H9 (cell line): ENCODE data around the gene SPATA6. TPM values are rescaled to one million over a fixed set of nuclear protein-coding genes. Genes with fewer than 3 reads are reported as not detected.

Experiments
- DNase-seq: peaks from one replicate; pipeline ENCODE4 v3.0.0-alpha.2; 2017
- H2AFZ ChIP-seq: one replicate; pipeline ENCODE4 v1.6.1; 2013; ENCODE audit warnings: mild to moderate bottlenecking, low read length, control low read depth, moderate library complexity
- H2AK5ac ChIP-seq: 2 replicates; pipeline ENCODE4 v1.6.1; 2013; ENCODE audit warnings: low read length, control low read depth, mixed read lengths; ENCODE audit not compliant: insufficient read length
- H2BK120ac ChIP-seq: one replicate; pipeline ENCODE4 v1.6.1; 2013; ENCODE audit warnings: low read depth, mild to moderate bottlenecking, low read length, control low read depth, inconsistent platforms; ENCODE audit not compliant: poor library complexity, severe bottlenecking
- H2BK12ac ChIP-seq: 2 replicates; pipeline ENCODE4 v1.6.1; 2013; ENCODE audit warnings: low read length, control low read depth, mixed read lengths, low read depth; ENCODE audit not compliant: insufficient read length
- H2BK15ac ChIP-seq: 2 replicates; pipeline ENCODE4 v1.6.1; 2013; ENCODE audit warnings: low read depth, low read length, control low read depth
- H2BK20ac ChIP-seq: one replicate; pipeline ENCODE4 v1.6.1; 2013; ENCODE audit warnings: low read depth, mild to moderate bottlenecking, low read length, control low read depth, inconsistent platforms; ENCODE audit not compliant: poor library complexity, severe bottlenecking
- H2BK5ac ChIP-seq: 2 replicates; pipeline ENCODE4 v1.6.1; 2013; ENCODE audit warnings: low read length, control low read depth, mixed read lengths; ENCODE audit not compliant: insufficient read length
- H3K14ac ChIP-seq: 2 replicates; pipeline ENCODE4 v1.6.1; 2013; ENCODE audit warnings: low read length, control low read depth; ENCODE audit not compliant: insufficient read depth
- H3K18ac ChIP-seq: 2 replicates; pipeline ENCODE4 v1.6.1; 2013; ENCODE audit warnings: low read depth, mild to moderate bottlenecking, mixed read lengths, low read length, control low read depth; ENCODE audit not compliant: insufficient read length
- H3K23ac ChIP-seq: 2 replicates; pipeline ENCODE4 v1.6.1; 2013; ENCODE audit warnings: low read length, control low read depth, mixed read lengths, low read depth; ENCODE audit not compliant: insufficient read length
- H3K23me2 ChIP-seq: 2 replicates; pipeline ENCODE4 v1.6.1; 2013; ENCODE audit warnings: low read depth, mild to moderate bottlenecking, mixed read lengths, low read length, control low read depth; ENCODE audit not compliant: insufficient read length, poor library complexity, severe bottlenecking
- H3K27ac ChIP-seq: 2 replicates; pipeline ENCODE4 v1.5.1; 2013; ENCODE audit warnings: low read length, control low read depth, mixed read lengths, low read depth; ENCODE audit not compliant: insufficient read length
- H3K27me3 ChIP-seq: 2 replicates; pipeline ENCODE4 v1.6.1; 2013; ENCODE audit warnings: low read length, control low read depth, inconsistent platforms; ENCODE audit not compliant: insufficient read depth
- H3K4ac ChIP-seq: 2 replicates; pipeline ENCODE4 v1.6.1; 2013; ENCODE audit warnings: low read depth, mild to moderate bottlenecking, control low read depth, inconsistent platforms, low read length, moderate library complexity
- H3K4me1 ChIP-seq: 2 replicates; pipeline ENCODE4 v1.6.1; 2013; ENCODE audit warnings: low read length, control low read depth, inconsistent platforms; ENCODE audit not compliant: insufficient read depth
- H3K4me2 ChIP-seq: 2 replicates; pipeline ENCODE4 v1.6.1; 2013; ENCODE audit warnings: low read length, control low read depth, mixed read lengths; ENCODE audit not compliant: insufficient read length, insufficient read depth
- H3K56ac ChIP-seq: 2 replicates; pipeline ENCODE4 v1.6.1; 2013; ENCODE audit warnings: low read depth, mild to moderate bottlenecking, mixed read lengths, low read length, control low read depth; ENCODE audit not compliant: insufficient read length
- H3K79me1 ChIP-seq: 2 replicates; pipeline ENCODE4 v1.6.1; 2013; ENCODE audit warnings: low read depth, mild to moderate bottlenecking, moderate library complexity, low read length, control low read depth, inconsistent platforms; ENCODE audit not compliant: insufficient read depth, poor library complexity, severe bottlenecking
- H3K79me2 ChIP-seq: 2 replicates; pipeline ENCODE4 v1.6.1; 2013; ENCODE audit warnings: low read length, control low read depth, inconsistent platforms; ENCODE audit not compliant: insufficient read depth
- H3K9ac ChIP-seq: 2 replicates; pipeline ENCODE4 v1.6.1; 2013; ENCODE audit warnings: low read length, control low read depth, mixed read lengths; ENCODE audit not compliant: insufficient read length; ENCODE audit errors: extremely low read depth
- H3K9me3 ChIP-seq: one replicate; pipeline ENCODE4 v1.6.1; 2013; ENCODE audit warnings: low read depth, low read length, inconsistent platforms; ENCODE audit not compliant: control insufficient read depth
- H3T11ph ChIP-seq: one replicate; pipeline ENCODE4 v1.6.1; 2013; ENCODE audit warnings: mild to moderate bottlenecking, low read length, control low read depth, inconsistent platforms
- H4K20me1 ChIP-seq: one replicate; pipeline ENCODE4 v1.6.1; 2013; ENCODE audit not compliant: control insufficient read depth, insufficient read length, insufficient read depth
- H4K5ac ChIP-seq: 2 replicates; pipeline ENCODE4 v1.6.1; 2013; ENCODE audit warnings: low read depth, mild to moderate bottlenecking, mixed read lengths, low read length, control low read depth; ENCODE audit not compliant: insufficient read length
- H4K8ac ChIP-seq: replicated peaks from 2 replicates; pipeline ENCODE4 v1.6.1; 2013; ENCODE audit warnings: low read length, control low read depth, mixed read lengths, low read depth; ENCODE audit not compliant: insufficient read length
- H4K91ac ChIP-seq: 2 replicates; pipeline ENCODE4 v1.6.1; 2013; ENCODE audit warnings: low read depth, mild to moderate bottlenecking, moderate library complexity, mixed read lengths, low read length, control low read depth; ENCODE audit not compliant: insufficient read length
- H3K27ac Mint-ChIP-seq, 3 experiments: 2 replicates in 2 of 3; 3 replicates in 1 of 3; pipeline ENCODE4 v1.8.0; 2020 to 2021; ENCODE audit warnings: mixed read lengths in 3 of 3, mild to moderate bottlenecking in 1 of 3, moderate library complexity in 1 of 3
- H3K27me3 Mint-ChIP-seq: 2 replicates; pipeline ENCODE4 v1.8.0; 2021; ENCODE audit warnings: low read depth, mild to moderate bottlenecking, moderate library complexity, mixed read lengths
- H3K36me3 Mint-ChIP-seq, 3 experiments: 2 replicates in 2 of 3; 3 replicates in 1 of 3; pipeline ENCODE4 v1.8.0; 2020 to 2021; ENCODE audit warnings: low read depth in 3 of 3, mixed read lengths in 3 of 3; ENCODE audit not compliant: insufficient read depth in 1 of 3
- H3K4me1 Mint-ChIP-seq, 2 experiments: 2 replicates each; pipeline ENCODE4 v1.8.0; 2020; ENCODE audit warnings: mixed read lengths in 2 of 2
- H3K4me3 Mint-ChIP-seq, 2 experiments: 2 replicates in 1 of 2; 3 replicates in 1 of 2; pipeline ENCODE4 v1.8.0; 2020 to 2021; ENCODE audit warnings: mild to moderate bottlenecking in 2 of 2, mixed read lengths in 2 of 2, moderate library complexity in 1 of 2
- H3K9me3 Mint-ChIP-seq, 2 experiments: 2 replicates in 1 of 2; 3 replicates in 1 of 2; pipeline ENCODE4 v1.8.0; 2020; ENCODE audit warnings: mild to moderate bottlenecking in 2 of 2, mixed read lengths in 2 of 2, moderate library complexity in 1 of 2
- CTCF ChIP-seq: fragments of 200-600 bp; sonication (generic); conservative IDR thresholded peaks from 3 replicates; pipeline ENCODE4 v1.8.0; 2021; ENCODE audit warnings: antibody characterized with exemption, mild to moderate bottlenecking
- WGBS: extraction: QIAGEN DNeasy Blood & Tissue Kit; methylation state at CpG from one replicate; pipeline ENCODE4 v1.1.7; 2013; ENCODE audit warnings: missing lambda C conversion rate, low lambda C conversion rate, mixed read lengths; ENCODE audit not compliant: insufficient read length; ENCODE audit errors: extremely low coverage; 5-methylcytosine and 5-hydroxymethylcytosine counted together
- total RNA-seq: library from RNA; stranded (reverse); gene quantifications from 2 replicates; pipeline ENCODE4 v1.2.1, GENCODE V29; 2021

SPATA6 gene
- total RNA-seq, 1 experiment from 2014 or later: 8.0 TPM

- H3K36me3 Mint-ChIP-seq: peaks cover 2 to 4% (median 4%) of the 10 kb centered on the region in 3 experiments; a peak in 4 of 7 replicates
Measured at GRCh38 chr1:48470481-48470855, 1.5 kb downstream of the SPATA6 start.

More at GRCh38 chr1:48470481-48470855, 1.5 kb downstream of the SPATA6 start:
- Mint-ChIP-seq H3K9me3 (peaks cover 6 to 8% of the 10 kb centered on the region in 2 experiments; a peak in 4 of 5 replicates), H3K27me3 (no peaks in the 10 kb centered on the region; the same call in 1 of the 2 replicates), H3K27ac (peak overlapping the region in 1 of 3 experiments; percentile 2; a peak in 3 of 7 replicates), H3K4me3 (peak overlapping the region; percentile 90 to 93), H3K4me1 (peaks cover 28 to 47% of the 10 kb centered on the region in 2 experiments)
- no peaks in the 10 kb centered on the region for H3K9me3 ChIP-seq
- H3K18ac ChIP-seq: no peak overlapping the region
- H2BK20ac ChIP-seq: no peak overlapping the region
- no peak overlapping the region for H3K14ac ChIP-seq
- no peak overlapping the region for H3K56ac ChIP-seq
- H3K79me2 ChIP-seq: no peaks in the 10 kb centered on the region
- peak overlapping the region; percentile 59 for H3K4me2 ChIP-seq
- H3T11ph ChIP-seq: no peak overlapping the region
- no peak overlapping the region for H4K5ac ChIP-seq
- WGBS: no CpG with 5 or more reads among the region's 6 CpGs
- TF ChIP-seq CTCF: no peak; the same call in 2 of the 3 replicates
- no peak overlapping the region for H3K27ac ChIP-seq
- no peak overlapping the region for H4K91ac ChIP-seq
- H3K4ac ChIP-seq: no peak overlapping the region
- H2AFZ ChIP-seq: no peak overlapping the region
- H4K20me1 ChIP-seq: no peaks in the 10 kb centered on the region
- no peak overlapping the region for H2AK5ac ChIP-seq
- H3K4me1 ChIP-seq: no peaks in the 10 kb centered on the region; the same call in none of the 2 replicates
- no peak overlapping the region for H3K23ac ChIP-seq
- no peak overlapping the region for H2BK5ac ChIP-seq
- H3K79me1 ChIP-seq: no peaks in the 10 kb centered on the region
- no peaks in the 10 kb centered on the region for H3K27me3 ChIP-seq
- H3K9ac ChIP-seq: no peak overlapping the region
- no peak overlapping the region for H2BK120ac ChIP-seq
- no peak overlapping the region for H2BK15ac ChIP-seq
- H4K8ac ChIP-seq: no peak overlapping the region
- peak; percentile 50 for DNase-seq
- no peaks in the 10 kb centered on the region for H3K23me2 ChIP-seq
- H2BK12ac ChIP-seq: no peak overlapping the region
